Stimulated activated CD8-positive, alpha-beta memory T cell treated with anti-CD3 and anti-CD28 coated beads, Interleukin-7, amount 100 ng/mL, for 24 hours (primary cell): ENCODE data around the gene SYNGR1.
"Not testable (repeated sequence)": the region's sequence is repeated elsewhere in the genome, so short reads cannot be mapped to it uniquely, and the experiment has no call there.

Experiments used
- DNase-seq: peaks from one replicate; pipeline ENCODE4 v3.0.0-alpha.2; 2020; ENCODE audit warnings: low read depth

The SYNGR1 gene

GRCh38 chr22:39351689-39352214, 2.0 kb downstream of the SYNGR1 start:
- no peak for DNase-seq

GRCh38 chr22:39352306-39352891, 2.6 kb downstream of the SYNGR1 start:
- no peak for DNase-seq

GRCh38 chr22:39353346-39353745, 3.6 kb downstream of the SYNGR1 start:
- no peak for DNase-seq

- DNase-seq: no peak
Observed at GRCh38 chr22:39355080-39355479, 5.3 kb downstream of the SYNGR1 start.

GRCh38 chr22:39355805-39356204, 6.0 kb downstream of the SYNGR1 start:
- DNase-seq: not testable (repeated sequence)

GRCh38 chr22:39356464-39356863, 6.7 kb downstream of the SYNGR1 start:
- no peak for DNase-seq

GRCh38 chr22:39357110-39358108, 7.6 kb downstream of the SYNGR1 start:
- not testable (repeated sequence) for DNase-seq

GRCh38 chr22:39358197-39358596, 8.4 kb downstream of the SYNGR1 start:
- not testable (repeated sequence) for DNase-seq

GRCh38 chr22:39359659-39360195, 9.9 kb downstream of the SYNGR1 start:
- no peak for DNase-seq

- no peak for DNase-seq
Observed at GRCh38 chr22:39360242-39360641, 10.5 kb downstream of the SYNGR1 start.

- no peak for DNase-seq
Observed at GRCh38 chr22:39360674-39361413, 11.1 kb downstream of the SYNGR1 start.

- no peak for DNase-seq
Observed at GRCh38 chr22:39361496-39361895, 11.7 kb downstream of the SYNGR1 start.

GRCh38 chr22:39362271-39362670, 12.5 kb downstream of the SYNGR1 start:
- DNase-seq: no peak

- no peak for DNase-seq
Observed at GRCh38 chr22:39362932-39363331, 13.1 kb downstream of the SYNGR1 start.

GRCh38 chr22:39363751-39364515, 14.1 kb downstream of the SYNGR1 start:
- DNase-seq: no peak

GRCh38 chr22:39364714-39365491, 15.1 kb downstream of the SYNGR1 start:
- DNase-seq: no peak

GRCh38 chr22:39365492-39365780, 15.6 kb downstream of the SYNGR1 start:
- DNase-seq: no peak

- DNase-seq: no peak
Observed at GRCh38 chr22:39367035-39367434, 17.2 kb downstream of the SYNGR1 start.

GRCh38 chr22:39368461-39368911, 18.7 kb downstream of the SYNGR1 start:
- no peak for DNase-seq

- no peak for DNase-seq
Observed at GRCh38 chr22:39369186-39369585, 19.4 kb downstream of the SYNGR1 start.

- no peak for DNase-seq
Observed at GRCh38 chr22:39369586-39369985, 19.8 kb downstream of the SYNGR1 start.
